Right atrium auricular region (tissue), 2 donors: Measurements from ENCODE around the gene SLIT1. TPM values are rescaled to one million over a fixed set of nuclear protein-coding genes. Genes with fewer than 3 reads are reported as not detected.

Experiments
- DNase-seq: peaks from one replicate; pipeline ENCODE4 v3.0.0-alpha.2; 2019; ENCODE audit warnings: low spot score
- H3K27ac ChIP-seq, 2 donors: fragments of 200-600 bp; sonication (generic); 1 replicate in 1 of 2; 2 replicates in 1 of 2; pipeline ENCODE4 v1.5.1; 2016 to 2019
- H3K27me3 ChIP-seq, 2 donors: fragments of 200-600 bp; sonication (generic); one replicate each; pipeline versions ENCODE4 v1.5.1 to v1.6.0; 2017 to 2019
- H3K36me3 ChIP-seq: fragments of 200-600 bp; sonication (generic); one replicate; pipeline ENCODE4 v1.5.1; 2016
- H3K4me1 ChIP-seq, 2 donors: fragments of 200-600 bp; sonication (generic); one replicate each; pipeline versions ENCODE4 v1.5.1 to v1.6.0; 2017 to 2019
- H3K4me3 ChIP-seq, 2 donors: fragments of 200-600 bp; sonication (generic); 1 replicate in 1 of 2; 2 replicates in 1 of 2; pipeline ENCODE4 v1.5.1; 2017 to 2019; ENCODE audit warnings: mild to moderate bottlenecking in 1 of 2, moderate library complexity in 1 of 2
- H3K9me3 ChIP-seq, 2 donors: fragments of 200-600 bp; sonication (generic); one replicate each; pipeline ENCODE4 v1.5.1; 2019
- total RNA-seq, 2 donors: library from RNA; depleted of rRNA; stranded (reverse); fragments of >200 nt; gene quantifications; one replicate each; pipeline ENCODE4 v1.1.0, GENCODE V29; 2016
- TF ChIP-seq, protein P1 (sequence below), 2 donors: fragments of 200-600 bp; sonication (generic); IDR thresholded peaks; one replicate each; pipeline ENCODE4 v1.5.1; 2019; ENCODE audit warnings: antibody characterized with exemption in 2 of 2

The SLIT1 gene
- total RNA-seq, 2 donors from 2014 or later, result not detected

DNA sequence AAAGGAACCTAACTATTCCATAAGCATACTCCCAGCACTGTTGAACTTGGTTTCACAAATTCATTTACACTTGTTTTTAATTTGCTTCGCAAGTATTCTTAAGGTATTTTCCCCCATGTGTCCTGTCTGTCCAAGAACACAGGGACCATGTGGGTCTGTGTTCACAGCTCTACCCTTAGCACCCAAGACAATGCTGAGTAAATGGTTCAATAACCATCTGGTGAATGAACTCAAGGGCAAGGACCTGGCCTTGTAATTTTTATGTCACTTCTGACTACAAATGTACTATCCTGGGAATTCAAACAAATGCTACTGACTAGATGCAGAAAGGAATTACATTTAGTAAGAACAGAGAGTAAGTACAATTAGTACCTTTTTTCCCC, 43.0 kb upstream of the SLIT1 start:
- TF ChIP-seq, protein P1, sequence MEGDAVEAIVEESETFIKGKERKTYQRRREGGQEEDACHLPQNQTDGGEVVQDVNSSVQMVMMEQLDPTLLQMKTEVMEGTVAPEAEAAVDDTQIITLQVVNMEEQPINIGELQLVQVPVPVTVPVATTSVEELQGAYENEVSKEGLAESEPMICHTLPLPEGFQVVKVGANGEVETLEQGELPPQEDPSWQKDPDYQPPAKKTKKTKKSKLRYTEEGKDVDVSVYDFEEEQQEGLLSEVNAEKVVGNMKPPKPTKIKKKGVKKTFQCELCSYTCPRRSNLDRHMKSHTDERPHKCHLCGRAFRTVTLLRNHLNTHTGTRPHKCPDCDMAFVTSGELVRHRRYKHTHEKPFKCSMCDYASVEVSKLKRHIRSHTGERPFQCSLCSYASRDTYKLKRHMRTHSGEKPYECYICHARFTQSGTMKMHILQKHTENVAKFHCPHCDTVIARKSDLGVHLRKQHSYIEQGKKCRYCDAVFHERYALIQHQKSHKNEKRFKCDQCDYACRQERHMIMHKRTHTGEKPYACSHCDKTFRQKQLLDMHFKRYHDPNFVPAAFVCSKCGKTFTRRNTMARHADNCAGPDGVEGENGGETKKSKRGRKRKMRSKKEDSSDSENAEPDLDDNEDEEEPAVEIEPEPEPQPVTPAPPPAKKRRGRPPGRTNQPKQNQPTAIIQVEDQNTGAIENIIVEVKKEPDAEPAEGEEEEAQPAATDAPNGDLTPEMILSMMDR (IDR thresholded peaks at IDR 0.05), result no peak
- Histone ChIP-seq H3K27ac (no peak overlapping the region), H3K36me3 (peaks cover 10% of the 10 kb centered on the region), H3K9me3 (no peaks in the 10 kb centered on the region), H3K4me1 (no peaks in the 10 kb centered on the region), H3K4me3 (no peak overlapping the region), H3K27me3 (no peaks in the 10 kb centered on the region)
- no peak for DNase-seq

DNA sequence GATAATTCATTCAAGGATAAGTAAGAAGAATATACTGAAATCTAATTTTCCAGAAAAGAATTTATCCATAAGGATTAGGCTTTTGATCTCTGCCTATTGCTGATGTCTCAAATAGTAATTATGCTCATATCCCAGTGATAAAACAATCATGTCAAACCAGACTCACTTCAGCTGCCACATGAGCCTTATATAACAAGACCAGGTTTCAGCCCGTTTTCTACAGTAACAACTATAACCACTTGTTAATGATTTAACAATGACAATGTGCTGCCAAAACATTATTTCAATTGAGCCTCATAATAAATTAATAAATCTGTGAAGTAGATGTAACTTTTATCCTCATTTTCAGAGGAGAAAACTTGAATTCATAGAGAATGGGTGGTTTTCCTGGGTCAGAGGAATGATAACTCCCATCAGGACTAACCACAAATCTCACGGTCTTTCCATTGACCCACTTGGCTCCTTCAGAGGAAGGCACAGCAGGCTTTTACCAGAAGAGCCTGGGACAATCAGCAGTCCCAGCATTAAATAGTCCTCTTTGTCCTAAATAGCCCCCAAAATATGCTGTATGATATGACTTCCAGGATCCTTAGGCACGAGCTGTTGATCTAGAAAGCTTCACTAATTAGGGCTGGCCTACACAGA, 42.5 kb upstream of the SLIT1 start:
- Histone ChIP-seq H3K4me1 (no peaks in the 10 kb centered on the region), H3K4me3 (no peak overlapping the region), H3K27me3 (no peaks in the 10 kb centered on the region), H3K27ac (no peak overlapping the region), H3K36me3 (peaks cover 10% of the 10 kb centered on the region), H3K9me3 (no peaks in the 10 kb centered on the region)
- DNase-seq, result no peak
- TF ChIP-seq, protein P1 (IDR thresholded peaks at IDR 0.05), result no peak

DNA sequence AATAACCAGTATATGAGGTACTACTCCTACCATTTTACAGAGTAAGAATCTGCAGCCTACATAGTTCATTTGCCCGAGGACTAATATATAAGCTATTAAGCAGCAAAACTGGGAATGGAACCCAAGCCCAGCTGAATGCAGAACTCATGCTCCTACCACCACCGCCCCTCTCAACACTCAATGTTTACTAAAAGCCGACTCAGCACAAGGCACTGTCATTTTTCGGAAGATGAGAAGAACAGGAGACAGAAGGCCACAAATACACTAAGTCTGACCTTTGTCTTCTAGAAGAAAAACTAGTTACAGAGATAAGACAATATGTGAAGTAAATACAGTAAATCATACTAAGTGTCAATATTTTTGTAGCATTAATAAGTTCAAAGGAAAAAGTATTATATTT, 40.6 kb upstream of the SLIT1 start:
- H3K4me1 ChIP-seq, result no peaks in the 10 kb centered on the region
- TF ChIP-seq, protein P1 (IDR thresholded peaks at IDR 0.05), result no peak
- H3K27ac ChIP-seq, result no peak overlapping the region
- DNase-seq, result no peak
- no peak overlapping the region for H3K4me3 ChIP-seq
- peaks cover 10% of the 10 kb centered on the region for H3K36me3 ChIP-seq
- H3K27me3 ChIP-seq, result no peaks in the 10 kb centered on the region
- no peaks in the 10 kb centered on the region for H3K9me3 ChIP-seq

DNA sequence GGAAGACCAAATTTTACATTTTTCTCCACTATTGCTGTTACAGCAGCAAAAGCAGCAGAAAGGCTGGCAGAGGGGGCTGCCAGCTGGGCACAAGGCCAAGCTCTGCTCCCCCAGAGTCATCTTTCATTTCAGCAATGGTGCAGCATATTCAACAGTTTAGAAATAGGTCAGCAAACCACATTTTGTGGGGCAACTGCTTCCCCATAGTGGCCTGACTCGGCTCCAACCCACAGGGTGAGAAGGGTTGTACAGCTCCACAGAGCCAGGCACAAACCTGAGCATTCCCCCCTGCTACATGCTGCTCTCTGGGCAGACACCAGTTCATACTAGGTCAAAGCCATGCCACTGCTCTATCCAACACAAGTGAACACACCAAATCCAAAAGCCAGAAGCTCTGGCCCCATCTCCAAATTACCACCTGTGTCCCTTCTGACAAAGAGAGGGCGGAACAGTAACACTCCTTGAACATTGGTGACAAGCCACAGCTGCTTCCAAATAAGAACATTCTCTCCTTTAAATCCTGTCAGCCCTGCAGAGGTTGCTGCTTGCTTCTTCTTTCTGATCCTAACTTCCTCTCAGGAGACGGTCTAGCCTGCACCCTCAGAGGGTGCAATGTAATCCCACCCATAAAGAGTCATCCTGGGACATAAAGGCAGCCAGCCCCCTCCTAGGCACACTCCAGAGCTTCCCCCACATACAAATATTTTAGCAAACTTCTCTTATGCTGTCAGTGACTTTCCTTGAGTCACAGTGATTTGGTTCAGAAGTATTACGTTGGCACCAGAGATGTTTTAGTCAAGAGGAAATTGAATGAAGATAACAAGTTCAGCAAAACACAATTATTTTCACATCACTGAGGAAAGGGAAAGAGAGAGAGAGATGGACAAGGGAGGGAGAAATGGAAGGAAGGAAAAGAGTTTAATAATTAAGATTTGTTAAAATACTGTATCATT, 39.0 kb upstream of the SLIT1 start:
- no peaks in the 10 kb centered on the region for H3K27me3 ChIP-seq
- no peak overlapping the region for H3K4me3 ChIP-seq
- no peak overlapping the region for H3K27ac ChIP-seq
- H3K9me3 ChIP-seq, result no peaks in the 10 kb centered on the region
- H3K4me1 ChIP-seq, result no peaks in the 10 kb centered on the region
- DNase-seq, result no peak
- TF ChIP-seq, protein P1 (IDR thresholded peaks at IDR 0.05), result no peak
- peaks cover 10% of the 10 kb centered on the region for H3K36me3 ChIP-seq

DNA sequence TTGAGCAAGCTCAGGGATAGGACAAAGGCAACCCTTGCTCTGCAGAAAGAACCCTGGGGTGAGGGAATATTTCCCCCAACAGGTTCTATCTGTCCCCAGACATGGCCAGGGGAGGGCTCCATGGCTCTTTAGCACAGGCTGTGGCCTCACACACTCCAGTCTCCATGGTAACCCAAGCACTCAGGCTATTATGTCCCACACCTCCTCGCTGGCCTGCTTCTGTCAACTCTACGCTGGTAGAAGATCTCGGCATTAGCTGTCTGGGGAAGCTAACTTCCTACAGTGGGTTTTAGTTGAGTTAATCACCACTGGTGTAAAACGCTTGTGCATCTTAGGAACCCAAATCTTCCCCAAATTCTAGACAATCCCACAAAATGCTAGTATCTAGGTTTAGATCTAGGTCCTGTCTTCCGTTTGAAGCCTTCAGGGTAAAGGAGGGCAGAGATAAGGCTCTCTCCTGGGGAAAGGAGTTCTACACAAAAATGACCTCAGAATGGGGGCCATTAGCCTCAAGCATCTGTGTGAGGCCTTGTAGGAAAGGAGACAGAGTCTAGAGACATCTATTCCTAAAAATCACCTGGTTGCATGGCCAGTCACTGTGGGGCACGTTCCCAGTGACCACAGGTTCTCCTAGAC, 36.7 kb upstream of the SLIT1 start:
- no peaks in the 10 kb centered on the region for H3K9me3 ChIP-seq
- no peak overlapping the region for H3K4me3 ChIP-seq
- peaks cover 10% of the 10 kb centered on the region for H3K36me3 ChIP-seq
- no peaks in the 10 kb centered on the region for H3K27me3 ChIP-seq
- DNase-seq, result peak; percentile 11
- no peak overlapping the region for H3K27ac ChIP-seq
- H3K4me1 ChIP-seq, result no peaks in the 10 kb centered on the region
- TF ChIP-seq, protein P1 (IDR thresholded peaks at IDR 0.05), result no peak
